Activated naive CD8-positive, alpha-beta T cell treated with anti-CD3 and anti-CD28 coated beads, Interleukin-2, amount 50 U/mL, for 24 hours (primary cell): ENCODE results near the gene MLXIPL.
"Not testable (repeated sequence)": the region's sequence is repeated elsewhere in the genome, so short reads cannot be mapped to it uniquely, and the experiment has no call there.

Source experiments
- ATAC-seq: fragments of 150-1000 bp; cut with Tn5 transposase; one replicate; pipeline ENCODE4 v1.10.0; 2021
- DNase-seq: peaks from one replicate; pipeline ENCODE4 v3.0.0; 2021
- H3K27ac Mint-ChIP-seq: one replicate; pipeline ENCODE4 v1.8.0; 2021; ENCODE audit warnings: mild to moderate bottlenecking, mixed read lengths
- H3K27me3 Mint-ChIP-seq: one replicate; pipeline ENCODE4 v1.8.0; 2021; ENCODE audit warnings: mixed read lengths
- H3K36me3 Mint-ChIP-seq: one replicate; pipeline ENCODE4 v1.8.0; 2021; ENCODE audit warnings: low read depth, mixed read lengths
- H3K4me1 Mint-ChIP-seq: one replicate; pipeline ENCODE4 v1.8.0; 2021; ENCODE audit warnings: mixed read lengths
- H3K4me3 Mint-ChIP-seq: one replicate; pipeline ENCODE4 v1.8.0; 2021; ENCODE audit warnings: mild to moderate bottlenecking, moderate library complexity, mixed read lengths
- H3K9me3 Mint-ChIP-seq: one replicate; pipeline ENCODE4 v1.8.0; 2021; ENCODE audit warnings: mixed read lengths

Gene MLXIPL

DNA sequence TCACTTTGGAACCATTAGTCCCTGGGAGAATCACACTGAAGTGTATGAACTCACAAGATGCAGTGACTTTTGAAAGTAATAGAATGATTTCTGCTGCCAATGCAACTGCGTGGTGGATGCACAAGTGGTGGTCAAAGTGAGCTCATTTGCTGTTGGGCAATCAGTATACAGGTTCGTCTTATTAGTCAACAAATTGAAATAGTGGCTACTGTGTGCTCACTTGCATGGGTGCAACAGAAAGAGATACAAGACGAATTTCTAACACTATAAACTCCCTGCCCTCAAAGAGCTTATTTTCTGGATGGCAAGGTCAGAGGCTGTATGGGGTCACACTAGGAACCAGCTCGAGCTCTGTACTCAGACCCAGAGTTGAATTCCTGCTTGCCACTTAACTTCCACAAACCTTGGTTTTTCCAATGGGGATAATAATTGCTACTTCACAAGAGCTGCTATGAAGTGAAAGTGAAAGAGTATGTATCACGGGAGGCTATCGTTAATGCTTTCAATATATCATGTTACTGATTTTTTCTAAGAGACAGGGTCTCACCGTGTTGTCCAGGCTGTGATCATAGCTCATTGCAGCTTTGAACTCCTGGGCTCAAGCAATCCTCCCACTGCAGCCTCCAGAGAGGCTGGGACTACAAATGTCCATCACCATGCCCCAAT is 58.5 kb downstream of the MLXIPL start:
- Mint-ChIP-seq H3K9me3 (no peaks in the 10 kb centered on the region), H3K27me3 (no peaks in the 10 kb centered on the region), H3K36me3 (peaks cover 14% of the 10 kb centered on the region), H3K4me3 (peak overlapping the region; percentile 66), H3K4me1 (peaks cover 21% of the 10 kb centered on the region), H3K27ac (no peak overlapping the region)
- ATAC-seq (no peak), DNase-seq (no peak)

GRCh38 chr7:73560109-73560835 is 64.0 kb downstream of the MLXIPL start:
- ATAC-seq = no peak
- Mint-ChIP-seq H3K9me3 (no peaks in the 10 kb centered on the region), H3K36me3 (peaks cover 7% of the 10 kb centered on the region), H3K4me1 (peaks cover 31% of the 10 kb centered on the region), H3K4me3 (no peak overlapping the region), H3K27me3 (no peaks in the 10 kb centered on the region), H3K27ac (no peak overlapping the region)
- DNase-seq = no peak

GRCh38 chr7:73557397-73558257 is 66.7 kb downstream of the MLXIPL start, which contains the start of gene BCL7B:
Gene BCL7B, minus strand, starts transcription at chr7:73557690. Its CDS starts 112 bp downstream, at chr7:73557578.
- H3K27me3 Mint-ChIP-seq = no peaks in the 10 kb centered on the region
- peaks cover 16% of the 10 kb centered on the region for H3K36me3 Mint-ChIP-seq

DNA sequence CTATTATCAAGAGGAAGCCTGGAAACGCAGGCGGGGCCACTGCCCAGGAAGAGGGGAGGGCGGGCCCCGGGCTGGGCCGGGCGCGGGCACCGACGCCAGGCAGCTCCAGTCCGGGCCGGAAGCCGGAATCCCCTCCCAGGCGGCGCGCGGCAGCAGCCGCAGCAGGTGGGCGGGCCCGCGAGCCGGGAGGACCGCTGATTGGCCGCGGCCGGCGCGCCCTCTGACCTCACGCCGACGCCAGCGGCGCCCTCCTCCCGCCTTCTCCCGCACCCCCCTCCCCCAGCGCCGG is 67.3 kb downstream of the MLXIPL start:
- ATAC-seq (peak; percentile 94), DNase-seq (peak; percentile 94)
- Mint-ChIP-seq H3K4me1 (peaks cover 49% of the 10 kb centered on the region), H3K9me3 (no peaks in the 10 kb centered on the region), H3K4me3 (peak overlapping the region; percentile 95), H3K27ac (peak overlapping the region; percentile 68), H3K27me3 (no peaks in the 10 kb centered on the region), H3K36me3 (peaks cover 20% of the 10 kb centered on the region)

More at GRCh38 chr7:73557397-73558257, 66.7 kb downstream of the MLXIPL start, which contains the start of gene BCL7B:
- H3K4me1 Mint-ChIP-seq = peaks cover 44% of the 10 kb centered on the region
- H3K4me3 Mint-ChIP-seq = peak within 1 kb of the TSS; percentile 95
- no peaks in the 10 kb centered on the region for H3K9me3 Mint-ChIP-seq
- peak; percentile 59 for ATAC-seq
- H3K27ac Mint-ChIP-seq = peak within 1 kb of the TSS; percentile 87
- DNase-seq = peak; percentile 80

DNA sequence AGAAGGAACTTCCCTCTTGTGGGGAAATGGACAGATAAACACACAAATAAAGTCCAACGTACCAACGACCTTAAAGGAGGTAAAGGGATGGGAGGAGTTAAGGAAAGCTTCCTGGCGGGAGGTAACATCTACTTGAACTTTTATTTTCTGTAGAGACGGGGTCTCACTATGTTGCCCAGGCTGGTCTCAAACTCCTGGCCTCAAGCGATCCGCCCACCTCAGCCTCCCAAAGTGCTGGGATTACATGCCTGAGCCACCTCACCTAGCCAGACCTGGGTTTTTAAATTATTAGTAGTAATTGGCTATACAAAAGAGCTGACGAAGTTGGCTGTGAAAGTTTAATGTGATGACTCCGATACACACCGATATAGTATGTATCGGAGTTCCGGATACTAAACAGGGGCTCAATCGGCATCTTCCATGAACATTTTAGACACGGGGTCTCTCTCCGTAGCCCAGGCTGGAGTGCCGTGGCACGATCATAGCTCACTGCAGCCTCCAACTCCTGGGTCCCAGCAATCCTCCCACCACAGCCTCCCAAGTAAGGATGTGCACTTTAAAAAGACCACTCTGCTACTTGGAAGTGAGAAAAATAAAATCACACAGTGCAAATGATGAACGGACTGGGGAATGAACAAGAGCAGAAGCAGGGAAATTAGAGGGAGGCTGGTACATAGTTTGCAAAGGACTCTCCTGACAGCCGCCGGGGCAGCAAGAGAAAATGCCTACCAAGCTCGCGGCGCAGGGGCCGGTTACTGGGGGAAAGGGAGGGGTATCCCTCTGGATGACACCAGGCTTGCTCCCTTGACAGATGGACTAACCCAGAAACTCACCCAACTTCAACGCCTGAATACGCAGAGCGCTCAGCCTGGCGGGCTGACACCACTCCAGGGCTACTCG is 67.9 kb downstream of the MLXIPL start:
- Mint-ChIP-seq H3K4me1 (peaks cover 49% of the 10 kb centered on the region), H3K27me3 (no peaks in the 10 kb centered on the region), H3K4me3 (peak overlapping the region; percentile 95), H3K36me3 (peaks cover 21% of the 10 kb centered on the region), H3K27ac (peak overlapping the region; percentile 66), H3K9me3 (no peaks in the 10 kb centered on the region)
- ATAC-seq (no peak), DNase-seq (no peak)

GRCh38 chr7:73555411-73555982 is 68.8 kb downstream of the MLXIPL start:
- peak overlapping the region; percentile 66 for H3K27ac Mint-ChIP-seq
- ATAC-seq (no peak), DNase-seq (no peak)
- H3K4me1 Mint-ChIP-seq = peaks cover 48% of the 10 kb centered on the region
- H3K4me3 Mint-ChIP-seq = peak overlapping the region; percentile 95
- no peaks in the 10 kb centered on the region for H3K9me3 Mint-ChIP-seq
- H3K36me3 Mint-ChIP-seq = peaks cover 25% of the 10 kb centered on the region
- H3K27me3 Mint-ChIP-seq = no peaks in the 10 kb centered on the region

GRCh38 chr7:73550093-73550492 is 74.2 kb downstream of the MLXIPL start:
- peaks cover 32% of the 10 kb centered on the region for H3K36me3 Mint-ChIP-seq
- ATAC-seq, H3K4me3 Mint-ChIP-seq, H3K9me3 Mint-ChIP-seq, H3K27me3 Mint-ChIP-seq, DNase-seq, H3K27ac Mint-ChIP-seq: not testable (repeated sequence)
- H3K4me1 Mint-ChIP-seq = peaks cover 32% of the 10 kb centered on the region

- no peak overlapping the region for H3K27ac Mint-ChIP-seq
- DNase-seq (no peak), ATAC-seq (no peak)
- peaks cover 30% of the 10 kb centered on the region for H3K36me3 Mint-ChIP-seq
- H3K4me1 Mint-ChIP-seq = peaks cover 23% of the 10 kb centered on the region
- no peak overlapping the region for H3K4me3 Mint-ChIP-seq
- no peaks in the 10 kb centered on the region for H3K9me3 Mint-ChIP-seq
- no peaks in the 10 kb centered on the region for H3K27me3 Mint-ChIP-seq
These were observed 75.1 kb downstream of the MLXIPL start for GRCh38 chr7:73549176-73549575.

DNA sequence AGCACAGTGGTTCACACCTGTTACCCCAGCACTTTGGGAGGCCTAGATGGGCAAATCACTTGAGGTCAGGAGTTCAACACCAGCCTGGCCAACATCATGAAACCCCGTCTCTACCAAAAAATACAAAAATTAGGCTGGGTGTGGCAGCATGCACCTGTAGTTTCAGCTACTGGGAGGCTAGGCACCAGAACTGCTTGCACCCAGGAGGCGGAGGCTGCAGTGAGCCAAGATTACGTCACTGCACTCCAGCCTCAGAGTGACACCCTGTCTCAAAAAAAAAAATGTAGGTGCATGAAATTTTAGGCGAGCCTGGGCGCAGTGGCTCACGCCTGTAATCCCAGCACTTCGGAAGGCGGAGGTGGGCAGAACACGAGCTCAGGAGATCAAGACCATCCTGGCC is 76.5 kb downstream of the MLXIPL start:
- Mint-ChIP-seq H3K27ac (peak overlapping the region; percentile 22), H3K27me3 (no peaks in the 10 kb centered on the region), H3K4me1 (peaks cover 20% of the 10 kb centered on the region), H3K4me3 (no peak overlapping the region), H3K36me3 (peaks cover 31% of the 10 kb centered on the region), H3K9me3 (no peaks in the 10 kb centered on the region)
- ATAC-seq (no peak), DNase-seq (no peak)

DNA sequence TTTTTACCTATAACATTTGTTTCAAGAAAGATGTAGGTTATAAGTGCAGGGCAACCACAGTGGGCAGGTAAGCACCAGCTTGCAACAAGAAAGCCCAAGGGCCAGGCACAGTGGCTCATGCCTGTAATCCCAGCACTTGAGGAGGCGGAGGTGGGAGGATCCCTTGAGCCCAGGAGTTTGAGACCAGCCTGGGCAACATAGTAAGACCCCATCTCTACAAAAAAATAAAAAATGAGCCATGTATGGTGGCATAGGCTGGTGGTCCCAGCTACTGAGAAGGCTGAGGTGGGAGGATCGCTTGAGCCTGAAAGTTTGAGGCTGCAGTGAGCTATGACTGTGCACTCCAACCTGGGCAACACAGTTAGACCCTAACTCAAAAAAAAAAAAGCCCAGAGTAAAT is 79.6 kb downstream of the MLXIPL start:
- Mint-ChIP-seq H3K27me3 (no peaks in the 10 kb centered on the region), H3K4me3 (no peak overlapping the region), H3K4me1 (peaks cover 14% of the 10 kb centered on the region), H3K9me3 (no peaks in the 10 kb centered on the region), H3K36me3 (peaks cover 37% of the 10 kb centered on the region), H3K27ac (no peak overlapping the region)
- ATAC-seq (no peak), DNase-seq (no peak)
